Natural killer cell (primary cell): ENCODE data around the gene DLG5. TPM values are rescaled to one million over a fixed set of nuclear protein-coding genes. Genes with fewer than 3 reads are reported as not detected.

Experiments
- ATAC-seq, 3 donors: fragments of 150-1000 bp in 2 of 3; fragments of 200-7000 bp in 1 of 3; cut with Tn5 transposase; 1 replicate in 1 of 3; 2 replicates in 2 of 3; pipeline ENCODE4 v1.10.0; 2021; ENCODE audit warnings: mild to moderate bottlenecking in 2 of 3, moderate library complexity in 2 of 3
- DNase-seq, 2 donors: peaks; one replicate each; pipeline versions ENCODE4 v3.0.0 to v3.0.0-alpha.2; 2013 to 2021; ENCODE audit warnings: mixed read lengths in 1 of 2
- H3K27ac ChIP-seq: one replicate; pipeline ENCODE4 v1.5.1; 2013; ENCODE audit warnings: mild to moderate bottlenecking, low read length
- H3K27me3 ChIP-seq: one replicate; pipeline ENCODE4 v1.6.1; 2013; ENCODE audit warnings: low read length; ENCODE audit not compliant: control insufficient read depth, insufficient read depth
- H3K36me3 ChIP-seq: one replicate; pipeline ENCODE4 v1.6.1; 2013; ENCODE audit warnings: low read length; ENCODE audit not compliant: control insufficient read depth, insufficient read depth
- H3K4me1 ChIP-seq: one replicate; pipeline ENCODE4 v1.6.1; 2013; ENCODE audit warnings: low read length; ENCODE audit not compliant: control insufficient read depth, insufficient read depth
- H3K4me3 ChIP-seq: one replicate; pipeline ENCODE4 v1.5.1; 2013; ENCODE audit warnings: low read length
- H3K9me3 ChIP-seq: one replicate; pipeline ENCODE4 v1.6.1; 2013; ENCODE audit warnings: low read length; ENCODE audit not compliant: control insufficient read depth, insufficient read depth
- H3K27ac Mint-ChIP-seq, 2 donors: one replicate each; pipeline ENCODE4 v1.8.0; 2022; ENCODE audit warnings: mild to moderate bottlenecking in 2 of 2, mixed read lengths in 2 of 2, moderate library complexity in 1 of 2
- H3K27me3 Mint-ChIP-seq, 2 donors: one replicate each; pipeline ENCODE4 v1.8.0; 2022; ENCODE audit warnings: low read depth in 2 of 2, mixed read lengths in 2 of 2
- H3K36me3 Mint-ChIP-seq: one replicate; pipeline ENCODE4 v1.8.0; 2022; ENCODE audit warnings: mixed read lengths
- H3K4me1 Mint-ChIP-seq, 2 donors: one replicate each; pipeline ENCODE4 v1.8.0; 2022; ENCODE audit warnings: mixed read lengths in 2 of 2
- H3K4me3 Mint-ChIP-seq: one replicate; pipeline ENCODE4 v1.8.0; 2022; ENCODE audit warnings: mild to moderate bottlenecking, moderate library complexity, mixed read lengths
- H3K9me3 Mint-ChIP-seq, 2 donors: one replicate each; pipeline ENCODE4 v1.8.0; 2022; ENCODE audit warnings: mixed read lengths in 2 of 2
- WGBS: methylation state at CpG from one replicate; pipeline ENCODE4 v1.1.7; 2013; ENCODE audit warnings: missing lambda C conversion rate; ENCODE audit not compliant: insufficient coverage; 5-methylcytosine and 5-hydroxymethylcytosine counted together
- intact Hi-C: fragments of 100-400 bp; cut with micrococcal nuclease; formaldehyde crosslinking; loops from one replicate; pipeline ENCODE4 v1.14.2; 2022
- total RNA-seq, 4 donors: library from RNA; stranded (reverse); fragments of 120-200 nt in 1 of 4; gene quantifications; one replicate each; pipeline versions ENCODE4 v1.2.3 to v1.2.4, GENCODE V29; 2013 to 2022
- TF ChIP-seq, protein P1 (sequence below): fragments of 200-600 bp; IDR thresholded peaks from one replicate; pipeline ENCODE4 v1.8.0; 2022; ENCODE audit warnings: antibody characterized with exemption

Gene DLG5
- total RNA-seq, 3 donors from 2014 or later (not counting 1 experiment from before 2014, with no cell fraction given) = 52.8 to 75.0 (median 52.9) TPM

DNA sequence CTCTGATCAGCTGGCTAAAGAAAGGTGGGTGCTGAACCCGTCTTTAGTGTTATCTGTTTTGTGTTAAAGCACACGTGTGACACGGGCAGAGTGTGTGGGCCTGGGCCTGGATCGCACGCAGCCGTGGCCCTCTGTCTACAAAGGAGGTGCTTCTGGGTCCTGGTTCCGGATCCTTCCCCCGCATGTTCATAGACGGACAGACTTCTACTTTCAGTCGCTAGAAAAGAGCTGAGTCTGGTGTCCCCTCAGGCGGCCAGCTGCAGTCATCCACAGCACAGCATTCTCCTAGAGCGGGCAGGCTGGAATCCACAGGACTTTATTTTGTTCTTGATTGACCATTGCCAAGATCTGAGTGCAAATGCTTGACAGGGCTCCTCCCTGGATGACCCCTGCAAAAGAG lies 134.4 kb downstream of the DLG5 start:
- H3K36me3 Mint-ChIP-seq = peaks cover 9% of the 10 kb centered on the region
- no peak for DNase-seq
- WGBS = 94% methylated on average over 12 of the region's 12 CpGs

GRCh38 chr10:77791506-77791905 lies 135.0 kb downstream of the DLG5 start:
- intact Hi-C loops = no loop called here
- Histone ChIP-seq H3K4me3 (no peak overlapping the region), H3K36me3 (peaks cover 38% of the 10 kb centered on the region), H3K27me3 (no peaks in the 10 kb centered on the region), H3K9me3 (no peaks in the 10 kb centered on the region), H3K4me1 (no peaks in the 10 kb centered on the region), H3K27ac (no peak overlapping the region)
- H3K27me3 Mint-ChIP-seq = no peaks in the 10 kb centered on the region
- DNase-seq (no peak), ATAC-seq (no peak)
- peaks cover 0 to 4% of the 10 kb centered on the region in 2 donors for H3K4me1 Mint-ChIP-seq
- no peaks in the 10 kb centered on the region for H3K9me3 Mint-ChIP-seq
- WGBS = 85% methylated on average over 7 of the region's 7 CpGs
- H3K36me3 Mint-ChIP-seq = peaks cover 9% of the 10 kb centered on the region
- peak overlapping the region; percentile 29 to 63 for H3K27ac Mint-ChIP-seq
- TF ChIP-seq, protein P1, sequence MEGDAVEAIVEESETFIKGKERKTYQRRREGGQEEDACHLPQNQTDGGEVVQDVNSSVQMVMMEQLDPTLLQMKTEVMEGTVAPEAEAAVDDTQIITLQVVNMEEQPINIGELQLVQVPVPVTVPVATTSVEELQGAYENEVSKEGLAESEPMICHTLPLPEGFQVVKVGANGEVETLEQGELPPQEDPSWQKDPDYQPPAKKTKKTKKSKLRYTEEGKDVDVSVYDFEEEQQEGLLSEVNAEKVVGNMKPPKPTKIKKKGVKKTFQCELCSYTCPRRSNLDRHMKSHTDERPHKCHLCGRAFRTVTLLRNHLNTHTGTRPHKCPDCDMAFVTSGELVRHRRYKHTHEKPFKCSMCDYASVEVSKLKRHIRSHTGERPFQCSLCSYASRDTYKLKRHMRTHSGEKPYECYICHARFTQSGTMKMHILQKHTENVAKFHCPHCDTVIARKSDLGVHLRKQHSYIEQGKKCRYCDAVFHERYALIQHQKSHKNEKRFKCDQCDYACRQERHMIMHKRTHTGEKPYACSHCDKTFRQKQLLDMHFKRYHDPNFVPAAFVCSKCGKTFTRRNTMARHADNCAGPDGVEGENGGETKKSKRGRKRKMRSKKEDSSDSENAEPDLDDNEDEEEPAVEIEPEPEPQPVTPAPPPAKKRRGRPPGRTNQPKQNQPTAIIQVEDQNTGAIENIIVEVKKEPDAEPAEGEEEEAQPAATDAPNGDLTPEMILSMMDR = no peak
- no peak overlapping the region for H3K4me3 Mint-ChIP-seq

More for the DNA sequence above, 134.4 kb downstream of the DLG5 start:
- Histone ChIP-seq H3K27me3 (no peaks in the 10 kb centered on the region), H3K4me3 (no peak overlapping the region), H3K4me1 (no peaks in the 10 kb centered on the region), H3K27ac (no peak overlapping the region), H3K36me3 (peaks cover 42% of the 10 kb centered on the region), H3K9me3 (no peaks in the 10 kb centered on the region)
- TF ChIP-seq, protein P1 = no peak
- intact Hi-C loops = no loop called here
- Mint-ChIP-seq H3K4me3 (no peak overlapping the region), H3K27ac (no peak overlapping the region), H3K4me1 (peaks cover 1 to 4% of the 10 kb centered on the region in 2 donors), H3K27me3 (no peaks in the 10 kb centered on the region), H3K9me3 (no peaks in the 10 kb centered on the region)
- ATAC-seq = no peak

DNA sequence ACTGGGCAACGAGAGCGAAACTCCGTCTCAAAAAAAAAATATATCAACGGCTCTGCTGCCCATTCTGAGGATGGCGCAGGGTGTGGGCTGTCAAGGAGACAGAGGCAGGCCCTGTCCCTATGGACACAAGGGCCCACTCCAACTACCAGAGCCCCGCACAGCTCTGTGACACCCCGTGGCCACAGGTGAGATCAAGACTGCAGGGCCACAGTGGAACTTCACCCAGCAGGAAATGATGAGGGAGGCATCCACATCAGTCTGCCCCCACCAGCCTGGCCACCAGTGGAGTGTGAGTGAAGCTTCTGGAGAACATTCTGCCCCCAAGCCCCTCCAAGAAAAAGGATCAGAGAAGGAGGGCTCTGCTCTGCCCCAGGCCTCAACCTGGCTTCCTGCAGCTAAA lies 136.7 kb downstream of the DLG5 start:
- ATAC-seq = no peak
- Histone ChIP-seq H3K27me3 (no peaks in the 10 kb centered on the region), H3K4me1 (no peaks in the 10 kb centered on the region), H3K9me3 (no peaks in the 10 kb centered on the region), H3K36me3 (peaks cover 23% of the 10 kb centered on the region), H3K4me3 (no peak overlapping the region), H3K27ac (no peak overlapping the region)
- Mint-ChIP-seq H3K27ac (peak overlapping the region in 1 of 2 donors; percentile 54), H3K4me3 (no peak overlapping the region), H3K4me1 (peaks cover 0 to 4% of the 10 kb centered on the region in 2 donors), H3K27me3 (no peaks in the 10 kb centered on the region), H3K9me3 (no peaks in the 10 kb centered on the region), H3K36me3 (peaks cover 15% of the 10 kb centered on the region)
- no peak for DNase-seq
- WGBS = 95% methylated on average over 7 of the region's 7 CpGs
- TF ChIP-seq, protein P1 = no peak
- intact Hi-C loops = no loop called here

DNA sequence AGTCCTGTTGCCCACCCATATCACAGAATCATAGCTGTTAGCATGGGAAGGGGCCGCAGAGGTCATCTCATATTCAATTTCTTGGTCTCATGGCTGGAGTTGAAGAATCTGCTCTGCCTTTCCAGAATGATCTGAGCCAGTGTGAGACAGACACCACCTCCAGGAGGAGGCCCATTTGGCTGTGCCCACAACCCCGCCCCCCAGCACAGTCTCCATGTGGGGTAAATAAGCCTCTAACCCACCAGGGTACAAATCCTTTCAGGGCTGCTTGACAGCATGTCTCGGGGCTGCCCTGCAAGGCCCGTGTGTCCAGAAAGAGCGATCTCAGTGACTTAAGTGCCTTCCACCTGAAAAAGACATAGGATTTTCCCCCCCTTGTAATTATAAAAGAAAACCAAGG lies 137.5 kb downstream of the DLG5 start:
- H3K27ac ChIP-seq = no peak overlapping the region
- no peak for DNase-seq
- 91% methylated on average over 5 of the region's 5 CpGs for WGBS
- H3K36me3 Mint-ChIP-seq = peaks cover 15% of the 10 kb centered on the region
- peaks cover 0 to 4% of the 10 kb centered on the region in 2 donors for H3K4me1 Mint-ChIP-seq
- no peak overlapping the region for H3K4me3 ChIP-seq
- no peak overlapping the region for H3K4me3 Mint-ChIP-seq
- H3K9me3 ChIP-seq = no peaks in the 10 kb centered on the region
- H3K9me3 Mint-ChIP-seq = no peaks in the 10 kb centered on the region
- H3K27me3 Mint-ChIP-seq = no peaks in the 10 kb centered on the region
- TF ChIP-seq, protein P1 = no peak
- H3K27ac Mint-ChIP-seq = peak overlapping the region in 1 of 2 donors; percentile 54
- ATAC-seq = no peak
- H3K4me1 ChIP-seq = no peaks in the 10 kb centered on the region
- H3K36me3 ChIP-seq = peaks cover 19% of the 10 kb centered on the region
- no peaks in the 10 kb centered on the region for H3K27me3 ChIP-seq
- intact Hi-C loops = no loop called here
